ENCODE data around the gene SMAD4.
"Not testable (repeated sequence)": the region's sequence is repeated elsewhere in the genome, so short reads cannot be mapped to it uniquely, and the experiment has no call there.

Gene SMAD4

GRCh38 chr18:51070545-51070944, 40.5 kb downstream of the SMAD4 start:
- DNase-seq (ENCODE audit: low read depth, low spot score) = no peak

- DNase-seq (ENCODE audit: low read depth, low spot score) = no peak
Measured at GRCh38 chr18:51072586-51073313, 42.7 kb downstream of the SMAD4 start.

- no peak for DNase-seq (ENCODE audit: low read depth, low spot score)
Measured at GRCh38 chr18:51074605-51075004, 44.6 kb downstream of the SMAD4 start.

GRCh38 chr18:51076503-51076902, 46.5 kb downstream of the SMAD4 start:
- DNase-seq (ENCODE audit: low read depth, low spot score) = no peak

GRCh38 chr18:51077217-51077616, 47.2 kb downstream of the SMAD4 start:
- no peak for DNase-seq (ENCODE audit: low read depth, low spot score)

- DNase-seq (ENCODE audit: low read depth, low spot score) = no peak
Measured at GRCh38 chr18:51078026-51078425, 48.0 kb downstream of the SMAD4 start.

- DNase-seq (ENCODE audit: low read depth, low spot score) = no peak
Measured at GRCh38 chr18:51082571-51083267, 52.7 kb downstream of the SMAD4 start.

- DNase-seq (ENCODE audit: low read depth, low spot score) = no peak
Measured at GRCh38 chr18:51083398-51083797, 53.4 kb downstream of the SMAD4 start.

- no peak for DNase-seq (ENCODE audit: low read depth, low spot score)
Measured at GRCh38 chr18:51088410-51088809, 58.4 kb downstream of the SMAD4 start.

GRCh38 chr18:51089691-51090090, 59.7 kb downstream of the SMAD4 start:
- DNase-seq (ENCODE audit: low read depth, low spot score) = no peak

- no peak for DNase-seq (ENCODE audit: low read depth, low spot score)
Measured at GRCh38 chr18:51091270-51091669, 61.3 kb downstream of the SMAD4 start.

- DNase-seq (ENCODE audit: low read depth, low spot score) = no peak
Measured at GRCh38 chr18:51092117-51092516, 62.1 kb downstream of the SMAD4 start.

GRCh38 chr18:51092967-51093366, 63.0 kb downstream of the SMAD4 start:
- not testable (repeated sequence) for DNase-seq (ENCODE audit: low read depth, low spot score)

GRCh38 chr18:51097021-51097822, 67.2 kb downstream of the SMAD4 start:
- no peak for DNase-seq (ENCODE audit: low read depth, low spot score)

GRCh38 chr18:51098082-51098481, 68.1 kb downstream of the SMAD4 start:
- no peak for DNase-seq (ENCODE audit: low read depth, low spot score)

- DNase-seq (ENCODE audit: low read depth, low spot score) = no peak
Measured at GRCh38 chr18:51098513-51098912, 68.5 kb downstream of the SMAD4 start.

GRCh38 chr18:51100385-51101120, 70.5 kb downstream of the SMAD4 start:
- DNase-seq (ENCODE audit: low read depth, low spot score) = no peak

- no peak for DNase-seq (ENCODE audit: low read depth, low spot score)
Measured at GRCh38 chr18:51107082-51107481, 77.1 kb downstream of the SMAD4 start.

- no peak for DNase-seq (ENCODE audit: low read depth, low spot score)
Measured at GRCh38 chr18:51107598-51108305, 77.7 kb downstream of the SMAD4 start.

GRCh38 chr18:51108330-51108729, 78.3 kb downstream of the SMAD4 start:
- no peak for DNase-seq (ENCODE audit: low read depth, low spot score)

Measured in iPS DF 19.7 (cell line).